Effector CD4-positive, alpha-beta T cell (primary cell): ENCODE data around the gene WRNIP1.
"Not testable (repeated sequence)": the region's sequence is repeated elsewhere in the genome, so short reads cannot be mapped to it uniquely, and the experiment has no call there.

Source experiments
- DNase-seq: peaks from one replicate; pipeline ENCODE4 v3.0.0-alpha.2; 2020

WRNIP1 gene

DNA sequence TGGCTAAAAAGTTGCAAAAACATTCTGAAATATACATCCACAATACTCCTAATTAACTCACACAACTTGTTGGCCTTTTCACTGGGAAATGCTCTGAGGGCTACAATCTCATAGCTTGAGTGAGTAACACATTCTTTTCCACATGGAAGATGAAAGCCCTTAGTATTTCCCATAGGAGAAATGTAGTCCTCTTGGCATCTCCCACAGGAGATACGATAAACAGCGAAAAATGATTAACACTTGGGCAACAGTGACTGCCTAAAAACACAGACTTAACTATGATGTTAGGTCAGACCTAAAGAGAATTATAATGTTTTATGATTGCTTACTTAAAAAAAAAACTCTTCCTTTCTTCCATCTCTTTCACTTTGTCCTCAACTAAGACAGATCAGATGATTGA is 23.4 kb upstream of the WRNIP1 start:
- no peak for DNase-seq

DNA sequence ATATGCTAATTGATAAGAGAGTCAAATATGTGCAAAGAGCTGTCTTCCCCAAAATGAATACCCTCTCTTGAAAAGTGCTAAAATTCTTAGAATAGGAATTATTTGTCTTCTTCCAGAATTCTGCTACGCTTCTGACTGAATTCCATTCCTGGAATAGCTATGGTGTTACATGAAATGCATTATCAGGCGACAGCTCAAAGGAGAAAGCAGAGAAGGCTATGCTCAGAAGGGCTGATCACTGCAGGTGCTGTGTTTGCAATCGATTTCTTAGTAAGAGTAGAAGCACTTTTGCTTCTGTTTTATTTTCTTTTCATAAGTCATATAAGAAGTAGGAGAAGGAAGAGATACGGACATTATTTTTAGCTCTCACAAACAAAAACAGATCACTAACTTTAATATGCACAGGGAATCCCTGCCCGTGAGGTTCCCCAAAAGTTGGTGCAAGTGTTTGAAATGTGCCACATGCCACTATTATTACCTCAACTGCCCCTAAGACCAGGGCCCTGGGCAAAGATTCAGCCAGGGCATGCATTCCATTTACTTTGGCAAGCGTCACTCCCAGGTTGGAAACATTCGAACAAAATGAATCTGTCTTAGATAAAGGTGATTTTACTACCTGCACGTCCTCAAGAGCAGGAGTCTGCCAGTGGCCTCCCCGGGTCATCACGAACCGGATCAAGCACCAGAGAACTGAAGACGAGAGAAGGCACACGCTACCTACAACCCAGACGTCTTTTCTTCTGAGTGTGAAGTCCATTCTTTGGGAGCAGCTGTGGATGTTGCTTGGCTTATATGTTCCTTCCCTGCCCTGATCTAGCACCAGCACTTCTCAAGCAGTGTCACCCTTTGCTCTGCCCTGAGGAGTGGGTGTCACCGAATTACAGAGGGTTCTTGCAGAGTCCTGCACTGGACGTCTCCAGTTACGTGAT is 21.6 kb upstream of the WRNIP1 start:
- DNase-seq, result no peak

DNA sequence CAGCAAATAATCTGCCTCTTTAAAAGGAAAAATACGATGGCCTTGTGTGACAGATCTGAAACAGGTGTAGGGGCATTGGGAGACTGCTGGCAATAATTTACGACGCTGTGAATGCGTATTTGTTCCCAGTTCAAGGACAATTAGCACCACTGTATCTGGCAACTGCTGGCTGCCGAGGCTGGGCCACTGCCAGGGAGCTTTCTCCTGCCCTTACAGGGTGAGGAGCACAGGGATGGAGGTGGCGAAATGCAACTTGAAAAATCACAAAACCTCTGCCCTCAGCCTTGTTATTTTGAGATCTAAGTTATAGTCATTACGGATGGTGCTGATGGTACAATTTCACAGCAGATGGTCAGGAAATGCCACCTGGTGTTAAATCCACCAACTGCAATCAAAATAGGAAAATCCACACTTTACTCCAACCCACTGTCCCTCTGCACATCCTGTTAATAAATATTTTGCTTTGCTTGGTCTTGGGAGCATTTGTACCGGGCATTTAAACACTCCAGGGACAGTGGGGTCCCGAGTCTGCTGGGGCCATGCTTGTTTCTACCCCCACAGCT is 20.9 kb upstream of the WRNIP1 start:
- no peak for DNase-seq

DNA sequence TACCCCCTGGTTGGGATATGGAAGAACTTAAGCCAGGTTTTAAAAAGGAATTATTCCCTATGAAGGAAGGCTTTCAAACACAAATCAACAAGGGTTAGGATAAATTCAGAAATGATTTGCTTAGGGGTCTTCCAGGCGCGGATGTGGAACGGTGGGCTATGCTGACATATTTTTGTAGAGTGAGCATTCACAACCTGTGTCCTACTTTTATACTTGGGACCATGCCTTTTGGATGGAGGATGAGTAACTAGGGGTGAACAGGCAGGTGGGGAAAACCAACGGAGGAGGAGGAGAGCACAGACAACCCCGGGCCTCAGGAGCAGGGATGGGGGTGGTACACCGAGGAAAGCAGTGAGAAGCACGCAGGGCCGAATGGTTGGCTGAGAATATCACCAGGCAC is 20.4 kb upstream of the WRNIP1 start:
- no peak for DNase-seq

DNA sequence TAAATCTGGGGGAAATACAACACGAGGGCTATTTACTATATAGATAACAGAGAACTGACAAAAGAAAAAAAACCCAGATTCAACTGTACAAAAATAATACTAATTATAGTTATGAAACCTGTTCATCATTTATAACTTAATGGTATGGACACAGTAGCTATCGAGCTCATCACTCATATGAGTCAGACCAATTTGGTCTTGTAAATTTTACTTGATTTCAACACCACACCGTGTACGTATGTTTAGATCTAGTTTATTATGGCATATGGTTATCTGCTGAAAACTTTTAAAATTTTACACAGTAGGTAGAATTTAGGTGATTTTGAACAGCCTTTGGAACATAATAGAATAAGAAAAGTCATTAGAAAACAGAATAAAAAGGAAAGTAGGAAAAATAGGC is 19.9 kb upstream of the WRNIP1 start:
- DNase-seq, result no peak

DNA sequence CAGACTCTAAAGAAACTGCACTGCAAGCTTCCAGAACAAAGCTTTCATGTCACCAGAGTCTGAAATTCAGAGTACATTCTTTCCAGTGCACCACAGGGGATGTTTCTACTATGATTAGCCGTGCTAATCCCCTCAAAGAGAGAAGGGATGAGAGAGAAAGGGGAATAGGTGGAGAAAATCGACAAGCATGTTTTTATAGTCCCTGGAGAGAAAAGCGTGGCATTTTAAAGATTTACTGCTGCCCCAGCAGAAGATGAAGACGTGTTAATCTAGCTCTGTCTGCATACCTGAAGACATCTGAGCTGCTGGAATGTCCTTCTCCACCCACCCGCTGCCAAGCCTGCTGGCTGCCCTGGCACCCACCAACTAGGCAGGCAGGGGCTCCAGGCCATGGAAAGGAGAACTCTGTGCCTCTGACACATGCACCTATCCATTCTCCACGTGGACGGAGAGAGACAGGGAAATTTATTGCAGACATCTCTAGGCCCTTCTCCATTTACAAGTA is 18.6 kb upstream of the WRNIP1 start:
- DNase-seq, result no peak

DNA sequence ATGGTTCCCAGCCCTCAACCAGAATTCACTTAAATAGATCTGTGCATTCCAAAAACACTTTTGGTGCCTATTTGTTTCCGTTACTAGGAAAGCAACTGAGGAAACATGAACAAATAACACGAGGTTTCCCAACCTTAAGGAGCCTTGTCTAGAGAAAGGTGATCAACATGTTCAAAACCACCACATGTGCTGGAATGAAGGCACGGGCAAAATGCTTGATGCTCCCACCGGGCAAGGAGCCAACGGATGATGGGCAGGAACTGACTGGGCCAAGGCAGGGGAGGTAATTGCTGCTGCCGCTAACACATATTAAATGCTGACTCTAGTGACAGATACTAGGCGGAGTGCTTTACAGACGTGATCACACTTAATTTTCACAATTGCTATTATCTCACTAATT is 17.0 kb upstream of the WRNIP1 start:
- no peak for DNase-seq

DNA sequence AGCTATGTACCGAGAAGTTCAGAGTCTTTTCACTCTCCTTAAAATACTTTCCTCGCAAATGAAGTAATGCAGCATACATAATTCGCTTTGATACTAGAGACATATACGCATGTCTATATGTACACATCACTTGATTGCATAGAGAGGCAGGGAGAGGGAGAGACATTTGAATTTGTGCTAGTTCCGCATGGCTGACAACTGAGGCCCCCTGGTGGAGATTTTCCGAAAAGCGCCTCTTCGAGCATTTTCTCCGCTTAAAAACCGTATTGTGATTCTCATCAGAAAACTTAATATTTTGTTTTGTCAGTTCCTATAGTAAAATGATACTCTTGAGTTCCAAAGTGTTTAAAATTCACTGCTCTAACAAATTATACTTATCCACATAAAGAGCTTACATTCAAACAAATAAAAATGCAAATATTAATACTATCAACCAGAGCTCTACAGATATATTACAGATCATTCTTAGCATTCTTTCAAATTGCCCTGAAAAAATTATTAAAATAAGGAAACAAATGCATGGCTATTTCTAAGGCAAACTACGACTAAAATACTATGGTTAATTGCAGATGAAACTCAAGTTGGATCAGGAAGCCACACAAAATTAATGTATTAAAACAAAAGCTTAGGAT is 15.1 kb upstream of the WRNIP1 start:
- DNase-seq, result peak; percentile 53

DNA sequence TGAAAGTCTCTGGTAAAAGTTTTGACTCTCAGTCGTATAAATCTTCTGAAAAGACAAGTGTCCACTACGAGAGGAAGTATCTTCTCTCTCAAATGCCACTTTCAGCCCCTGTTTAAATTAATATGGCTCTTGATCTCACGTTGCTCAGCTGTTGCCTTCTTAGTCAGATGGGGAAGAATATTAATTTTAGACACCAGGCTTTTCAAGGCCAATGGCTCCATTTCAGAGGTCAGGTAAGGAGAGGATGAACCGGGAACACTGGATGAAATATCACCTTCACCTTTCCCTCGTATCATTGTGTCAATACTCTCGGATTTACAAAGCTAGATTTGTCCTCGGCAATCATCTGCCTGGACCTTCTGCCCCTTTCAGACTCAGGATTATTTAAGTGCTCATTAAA is 14.4 kb upstream of the WRNIP1 start, which contains the start of gene MYLK4:
TSS of gene MYLK4 (minus strand) at position 91 of the 400 bp plus-strand sequence. CDS start 1,628 bp downstream, outside the sequence.
- no peak for DNase-seq

DNA sequence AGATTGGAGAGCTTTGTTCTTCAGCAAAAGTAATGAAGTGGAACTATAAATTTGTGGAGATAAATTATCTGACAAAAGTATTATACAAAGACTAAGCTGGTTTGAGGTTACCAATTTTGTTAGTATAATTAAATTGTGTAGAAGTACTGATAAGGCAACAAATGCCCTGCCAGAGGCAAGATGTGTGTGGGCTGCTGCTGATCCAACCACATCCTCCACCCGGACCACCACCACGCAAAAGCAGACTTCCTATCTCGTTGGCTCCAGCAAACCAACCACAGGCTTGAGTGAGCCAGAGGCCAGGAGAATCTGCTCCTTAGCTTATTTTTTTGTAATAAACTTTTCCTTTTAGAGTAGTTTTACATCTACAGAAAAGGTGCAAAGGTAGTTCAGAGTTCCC is 13.3 kb upstream of the WRNIP1 start:
- DNase-seq, result no peak

DNA sequence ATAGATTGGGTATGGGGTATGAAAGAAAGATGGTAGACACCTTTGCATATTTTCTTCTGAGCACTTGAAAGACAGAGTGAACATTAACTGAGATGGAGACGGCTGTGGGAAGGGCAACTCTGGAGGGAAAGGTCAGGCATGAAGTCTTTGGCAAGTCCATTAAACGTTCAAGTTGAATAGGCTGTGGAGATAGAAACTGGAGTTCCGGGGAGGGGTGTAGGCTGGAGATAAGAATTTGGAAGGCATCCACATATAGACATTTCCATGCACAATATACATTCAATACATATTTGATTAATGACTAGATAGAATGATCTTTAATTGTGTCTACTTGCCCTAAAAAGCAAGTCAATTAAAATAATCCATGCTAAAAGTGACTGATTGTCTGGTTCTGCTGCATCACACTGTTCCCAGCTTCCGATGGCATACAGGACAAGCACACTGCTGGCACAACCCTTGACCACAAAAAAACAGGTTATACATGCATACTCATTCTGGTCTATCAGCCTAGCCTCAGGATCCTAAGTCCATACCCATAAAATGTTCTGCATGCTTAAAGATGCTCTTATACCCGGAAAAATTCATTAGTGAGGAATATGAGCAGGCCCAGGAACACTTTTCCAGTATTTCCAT is 12.6 kb upstream of the WRNIP1 start:
- no peak for DNase-seq

DNA sequence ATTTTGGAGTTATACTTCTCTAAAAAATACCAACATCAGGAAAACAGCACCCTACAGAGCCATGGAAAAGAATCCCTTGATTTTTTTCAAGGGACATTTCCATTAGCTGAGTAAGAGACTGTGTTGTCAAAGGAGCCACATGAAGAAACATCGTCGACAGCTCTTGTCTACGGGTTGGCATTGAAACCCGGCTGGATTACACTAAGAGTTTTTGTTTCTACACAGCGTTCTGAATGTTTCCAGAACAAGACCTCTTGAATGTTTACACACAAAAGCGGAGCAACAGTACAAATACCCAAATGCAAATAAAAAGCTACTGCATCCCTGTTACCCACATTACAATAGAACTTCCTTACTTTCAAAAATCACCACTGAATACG is 12.1 kb upstream of the WRNIP1 start:
- no peak for DNase-seq

DNA sequence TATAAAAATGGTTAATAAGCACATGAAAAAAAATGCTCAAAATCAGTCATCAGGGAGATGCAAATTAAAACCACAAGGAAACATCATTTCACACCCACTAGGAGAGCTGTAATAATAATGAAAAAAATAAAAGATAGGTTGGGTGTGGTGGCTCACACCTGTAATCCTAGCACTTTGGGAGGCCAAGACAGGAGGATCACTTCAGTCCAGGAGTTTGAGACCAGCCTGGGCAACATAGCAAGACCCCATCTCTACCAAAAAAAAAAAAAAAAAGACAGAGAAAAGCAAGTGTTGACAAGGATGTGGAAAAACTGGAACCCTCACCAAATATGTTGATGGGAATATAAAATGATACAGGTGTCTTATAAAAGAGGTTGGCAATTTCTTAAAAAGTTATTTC is 11.4 kb upstream of the WRNIP1 start:
- DNase-seq, result no peak

DNA sequence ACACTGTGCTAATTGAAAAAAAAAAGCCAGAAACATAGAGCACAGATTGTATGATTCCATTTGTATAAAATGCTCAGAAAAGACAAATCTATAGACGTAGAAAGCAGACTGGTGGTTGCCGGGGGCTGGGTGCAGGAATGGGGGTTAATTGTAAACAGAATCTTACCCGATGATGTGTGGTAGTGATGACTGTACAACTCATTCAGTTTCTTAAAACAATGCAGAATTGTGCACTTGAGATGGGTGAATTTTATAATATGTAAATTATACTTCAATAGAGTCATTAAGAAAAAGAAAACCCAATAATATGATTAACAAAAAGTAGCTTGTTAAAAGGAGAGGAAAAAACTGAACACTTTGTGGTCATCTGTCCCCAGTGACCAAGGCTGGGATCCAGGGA is 10.8 kb upstream of the WRNIP1 start:
- DNase-seq, result no peak

DNA sequence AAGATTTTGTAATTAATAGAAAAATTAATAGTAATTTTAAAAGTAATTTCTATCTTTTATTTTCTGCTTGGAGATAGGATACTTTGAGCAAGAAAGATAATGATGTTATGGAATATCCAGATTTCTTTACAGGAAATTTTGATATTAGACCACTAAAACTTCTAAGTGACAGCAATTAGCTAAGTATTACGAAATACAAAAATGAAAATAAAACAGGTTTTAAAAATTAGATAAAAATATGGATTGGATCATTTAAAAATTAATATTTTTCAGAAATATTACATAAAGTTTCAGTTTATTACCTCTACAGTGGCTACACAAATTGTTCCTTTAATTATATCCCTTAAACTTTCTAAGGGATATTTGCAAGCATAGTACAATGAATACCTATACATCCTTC is 10.3 kb upstream of the WRNIP1 start:
- no peak for DNase-seq

DNA sequence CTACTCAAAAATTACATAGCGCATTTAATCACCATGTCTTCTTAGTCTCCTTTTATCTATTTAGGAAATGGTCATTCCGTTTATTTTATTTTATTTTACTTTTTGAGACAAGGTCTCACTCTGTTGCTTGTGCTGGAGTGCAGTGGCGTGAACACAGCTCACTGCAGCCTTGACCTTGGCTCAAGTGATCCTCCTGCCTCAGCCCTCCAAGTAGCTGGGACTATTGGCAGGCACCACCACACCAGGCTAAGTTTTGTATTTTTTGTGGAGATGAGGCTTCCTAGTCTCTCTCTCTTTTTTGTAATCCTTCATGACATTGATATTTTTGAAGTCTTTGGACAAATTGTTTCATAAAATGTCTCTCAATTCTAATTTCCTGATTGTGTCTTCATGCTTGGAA is 9.7 kb upstream of the WRNIP1 start:
- no peak for DNase-seq

DNA sequence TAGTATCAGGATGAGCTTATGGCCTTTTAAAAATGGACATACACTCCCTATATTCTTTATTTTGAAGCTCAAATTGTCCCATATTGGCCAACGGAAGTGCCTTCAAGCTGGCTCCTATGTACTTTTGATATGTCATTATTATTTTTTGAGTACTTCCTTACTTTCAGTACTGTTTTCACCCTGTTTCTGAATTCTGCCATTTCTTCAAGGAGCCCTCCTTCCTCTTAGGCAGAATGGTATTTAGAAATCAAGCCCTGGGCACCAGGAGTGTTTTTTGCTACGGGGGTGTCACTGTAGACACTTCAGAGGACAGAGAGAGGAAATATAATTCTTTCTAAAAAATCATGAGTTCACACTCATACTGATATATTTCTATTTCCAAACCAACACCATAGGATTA is 9.0 kb upstream of the WRNIP1 start:
- no peak for DNase-seq

DNA sequence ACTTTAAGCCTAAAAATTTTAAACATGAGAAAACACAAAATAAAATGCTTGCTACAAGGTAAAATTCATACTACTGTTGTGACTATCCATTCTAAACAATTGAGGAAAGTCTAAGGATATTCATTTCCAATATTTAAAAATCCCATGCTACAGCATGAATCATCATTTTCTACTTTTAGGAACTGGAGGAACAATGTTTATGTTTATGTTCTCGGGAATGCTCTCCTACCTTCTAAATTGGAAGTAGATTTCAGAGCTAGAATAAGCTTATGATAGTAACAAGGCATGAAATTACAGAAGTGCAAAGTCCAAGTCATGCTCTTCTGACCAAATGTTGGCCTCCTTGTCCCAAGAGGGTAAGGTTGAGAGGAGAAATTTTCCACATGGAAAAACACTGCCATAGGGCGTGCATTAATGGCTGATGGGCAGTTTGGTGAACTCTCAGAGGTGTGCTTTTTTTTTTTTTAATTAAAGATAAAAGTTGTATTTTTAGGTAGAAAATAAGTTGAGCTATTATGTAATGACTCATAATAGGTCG is 8.4 kb upstream of the WRNIP1 start:
- DNase-seq, result no peak

DNA sequence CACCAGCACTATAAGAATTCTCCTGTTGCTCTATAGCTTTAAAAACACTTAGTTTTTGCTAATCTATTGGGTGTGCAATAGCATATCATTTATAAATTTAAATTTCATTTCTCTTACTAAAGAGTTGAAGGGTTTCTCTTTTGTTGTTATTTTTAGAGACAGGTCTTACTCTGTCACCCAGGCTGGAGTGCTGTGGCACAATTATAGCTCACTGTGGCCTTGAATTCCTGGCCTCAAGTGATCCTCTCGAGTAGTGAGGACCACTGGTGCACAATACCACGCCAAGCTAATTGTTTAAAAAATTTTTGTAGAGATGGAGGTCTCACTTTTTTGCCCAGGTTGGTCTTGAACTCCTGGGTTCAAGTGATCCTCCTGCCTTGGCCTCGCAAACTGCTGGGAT is 6.2 kb upstream of the WRNIP1 start:
- DNase-seq, result no peak

DNA sequence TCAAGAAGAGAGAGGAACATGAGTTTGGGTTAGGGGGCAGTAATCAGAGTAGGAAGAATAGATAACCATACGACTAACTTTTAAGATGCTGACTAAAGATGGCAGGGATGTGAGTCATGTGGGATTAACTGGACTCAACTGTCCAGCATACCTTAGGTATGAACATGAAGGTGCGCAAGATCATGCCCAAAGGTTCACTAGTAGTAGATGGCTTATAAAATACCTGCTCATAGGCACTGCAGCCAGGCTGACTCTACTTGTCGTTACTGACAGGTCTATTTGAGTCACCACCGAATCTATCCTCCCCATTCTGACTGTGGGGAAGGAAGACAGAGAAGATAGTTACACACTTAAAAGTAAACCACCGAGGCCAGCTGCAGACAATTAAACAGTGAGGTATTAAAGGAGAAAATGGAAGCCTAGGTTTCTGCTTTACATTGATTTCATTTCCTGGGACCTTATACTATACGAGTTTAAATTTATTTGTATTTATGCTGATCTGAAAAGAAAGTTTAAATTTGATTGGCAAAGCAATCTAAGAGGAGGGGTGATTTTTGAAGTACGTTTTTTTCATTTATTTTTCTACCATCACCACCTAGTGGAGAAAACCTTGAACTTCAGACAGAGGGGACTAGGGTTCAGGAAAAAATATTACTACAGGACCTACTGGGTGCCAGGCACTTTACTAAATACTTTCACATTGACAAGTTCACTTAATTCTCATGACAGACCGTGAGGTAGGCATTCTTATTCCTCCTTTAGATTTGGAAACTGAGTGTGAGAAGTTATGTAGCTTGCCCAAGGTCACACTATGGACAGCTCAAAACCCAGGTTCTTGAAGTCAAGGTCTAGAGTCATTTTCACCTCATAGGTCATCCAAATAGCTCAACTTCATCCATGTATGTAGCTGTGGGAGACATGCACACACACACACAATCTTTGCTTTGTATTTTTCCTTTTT is 4.0 kb upstream of the WRNIP1 start:
- no peak for DNase-seq

DNA sequence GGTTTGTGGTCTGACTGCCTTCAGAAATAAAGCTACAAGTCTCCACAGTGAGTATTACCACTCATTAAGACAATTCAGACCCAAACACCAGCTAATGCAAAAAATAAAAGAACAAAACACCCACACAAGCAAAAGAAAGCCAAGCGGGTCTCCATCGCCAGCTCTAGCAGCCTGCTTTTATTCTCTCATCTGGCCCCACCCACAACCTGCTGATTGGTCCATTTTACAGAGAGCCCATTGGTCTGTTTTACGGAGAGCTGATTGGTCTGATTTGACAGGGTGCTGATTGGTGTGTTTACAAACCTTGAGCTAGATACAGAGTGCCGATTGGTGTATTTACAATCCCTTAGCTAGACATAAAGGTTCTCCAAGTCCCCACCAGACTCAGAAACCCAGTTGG is 2.3 kb upstream of the WRNIP1 start:
- DNase-seq, result not testable (repeated sequence)

DNA sequence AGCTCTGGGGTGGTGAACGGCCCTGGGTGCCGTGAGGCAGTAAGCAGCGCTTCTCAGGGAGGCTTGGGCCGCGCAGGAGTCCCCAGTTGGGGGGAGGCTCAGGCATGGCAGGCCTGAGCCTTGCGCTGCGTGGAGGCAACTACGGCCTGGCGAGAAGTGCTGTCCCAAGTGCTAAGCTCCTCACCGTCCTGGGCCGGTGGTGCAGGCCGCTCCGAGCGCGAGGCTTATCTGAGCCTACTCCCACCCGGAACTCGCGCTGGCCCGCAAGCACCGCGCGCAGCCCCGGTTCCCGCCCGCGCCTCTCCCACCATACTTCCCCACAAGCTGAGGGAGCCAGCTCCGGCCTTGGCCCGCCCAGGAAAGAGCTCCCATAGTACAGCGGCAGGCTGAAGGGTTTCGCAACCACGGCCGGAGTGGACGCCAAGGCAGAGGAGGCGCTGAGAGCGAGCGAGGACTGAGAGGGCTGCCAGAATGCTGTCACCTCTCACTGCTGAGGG is 1.8 kb upstream of the WRNIP1 start:
- DNase-seq, result no peak
